LNCaP clone FGC (cell line): ENCODE data around the gene HFE.
"Not testable (repeated sequence)": the region's sequence is repeated elsewhere in the genome, so short reads cannot be mapped to it uniquely, and the experiment has no call there.

Experiments used
- DNase-seq: peaks from one replicate; pipeline ENCODE4 v3.0.0-alpha.2; 2011; ENCODE audit warnings: low read depth
- H3K4me3 ChIP-seq: 2 replicates; pipeline ENCODE4 v1.5.1; 2011; ENCODE audit warnings: mild to moderate bottlenecking, low read depth, low read length, control low read depth
- TF ChIP-seq, protein P1 (sequence below): IDR thresholded peaks from 2 replicates; pipeline ENCODE4 v1.5.1; 2012; ENCODE audit warnings: mild to moderate bottlenecking; ENCODE audit not compliant: control insufficient read depth, insufficient read depth; ENCODE audit errors: extremely low read depth

The HFE gene

DNA sequence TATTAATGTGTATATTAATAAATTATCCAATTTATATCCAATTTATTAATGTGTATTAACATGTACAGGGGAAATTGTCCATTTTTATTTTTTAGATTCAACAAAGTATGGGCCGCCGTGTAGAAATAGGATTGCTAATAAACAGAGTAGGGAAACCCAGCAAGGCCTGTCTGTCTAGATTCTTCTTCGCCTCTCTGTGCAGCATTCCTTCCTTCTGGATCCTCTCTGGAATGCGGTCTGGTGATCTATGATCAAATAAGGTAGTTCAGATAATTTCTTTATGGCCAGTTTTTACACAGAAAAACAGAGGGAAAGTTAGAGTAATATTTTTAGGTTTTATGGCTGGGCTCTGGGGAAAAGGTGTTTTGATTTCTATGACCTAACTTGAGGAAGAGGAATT, 19.9 kb upstream of the HFE start:
- TF ChIP-seq, protein P1, sequence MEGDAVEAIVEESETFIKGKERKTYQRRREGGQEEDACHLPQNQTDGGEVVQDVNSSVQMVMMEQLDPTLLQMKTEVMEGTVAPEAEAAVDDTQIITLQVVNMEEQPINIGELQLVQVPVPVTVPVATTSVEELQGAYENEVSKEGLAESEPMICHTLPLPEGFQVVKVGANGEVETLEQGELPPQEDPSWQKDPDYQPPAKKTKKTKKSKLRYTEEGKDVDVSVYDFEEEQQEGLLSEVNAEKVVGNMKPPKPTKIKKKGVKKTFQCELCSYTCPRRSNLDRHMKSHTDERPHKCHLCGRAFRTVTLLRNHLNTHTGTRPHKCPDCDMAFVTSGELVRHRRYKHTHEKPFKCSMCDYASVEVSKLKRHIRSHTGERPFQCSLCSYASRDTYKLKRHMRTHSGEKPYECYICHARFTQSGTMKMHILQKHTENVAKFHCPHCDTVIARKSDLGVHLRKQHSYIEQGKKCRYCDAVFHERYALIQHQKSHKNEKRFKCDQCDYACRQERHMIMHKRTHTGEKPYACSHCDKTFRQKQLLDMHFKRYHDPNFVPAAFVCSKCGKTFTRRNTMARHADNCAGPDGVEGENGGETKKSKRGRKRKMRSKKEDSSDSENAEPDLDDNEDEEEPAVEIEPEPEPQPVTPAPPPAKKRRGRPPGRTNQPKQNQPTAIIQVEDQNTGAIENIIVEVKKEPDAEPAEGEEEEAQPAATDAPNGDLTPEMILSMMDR, result no peak
- H3K4me3 ChIP-seq, result no peak overlapping the region
- DNase-seq, result no peak

DNA sequence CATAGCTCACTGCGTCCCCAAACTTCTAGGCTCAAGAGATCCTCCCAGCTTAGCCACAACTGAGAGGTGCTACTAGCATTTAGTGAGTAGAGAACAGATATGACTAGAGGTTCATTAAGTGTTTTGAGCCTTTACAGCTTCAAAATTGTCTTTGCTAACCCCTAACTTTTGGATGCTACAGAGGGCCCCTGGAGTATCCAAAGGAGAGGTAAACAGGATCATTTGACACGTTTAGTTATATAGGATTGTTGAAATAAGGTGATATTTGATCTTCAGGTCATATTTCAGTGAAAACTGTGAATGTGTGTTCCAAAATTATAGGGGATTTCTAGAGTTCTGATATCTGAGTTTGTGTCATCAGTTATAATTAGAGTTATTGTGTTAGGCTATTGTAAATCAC, 19.2 kb upstream of the HFE start:
- H3K4me3 ChIP-seq, result no peak overlapping the region
- TF ChIP-seq, protein P1, result no peak
- DNase-seq, result no peak

DNA sequence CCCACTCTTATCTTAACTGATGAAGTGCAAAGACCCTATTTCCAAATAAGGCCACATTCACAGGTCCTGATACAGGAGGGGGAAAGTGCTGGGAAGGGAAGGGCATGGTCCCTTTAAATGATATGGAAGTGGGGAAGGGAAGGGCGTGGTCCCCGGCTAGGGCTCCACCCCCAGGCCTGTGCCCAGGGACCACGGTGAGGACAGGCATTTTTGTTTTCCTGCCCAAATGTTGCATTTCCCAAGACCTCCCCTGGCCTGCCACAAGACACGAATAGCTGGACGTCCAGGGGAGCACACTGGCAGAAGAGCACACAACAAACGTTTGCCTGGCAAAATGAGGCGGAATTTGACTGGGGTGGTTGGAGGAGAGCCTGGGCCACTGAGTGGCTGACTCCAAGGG, 16.1 kb upstream of the HFE start:
- TF ChIP-seq, protein P1, result no peak
- no peak for DNase-seq
- no peak overlapping the region for H3K4me3 ChIP-seq

DNA sequence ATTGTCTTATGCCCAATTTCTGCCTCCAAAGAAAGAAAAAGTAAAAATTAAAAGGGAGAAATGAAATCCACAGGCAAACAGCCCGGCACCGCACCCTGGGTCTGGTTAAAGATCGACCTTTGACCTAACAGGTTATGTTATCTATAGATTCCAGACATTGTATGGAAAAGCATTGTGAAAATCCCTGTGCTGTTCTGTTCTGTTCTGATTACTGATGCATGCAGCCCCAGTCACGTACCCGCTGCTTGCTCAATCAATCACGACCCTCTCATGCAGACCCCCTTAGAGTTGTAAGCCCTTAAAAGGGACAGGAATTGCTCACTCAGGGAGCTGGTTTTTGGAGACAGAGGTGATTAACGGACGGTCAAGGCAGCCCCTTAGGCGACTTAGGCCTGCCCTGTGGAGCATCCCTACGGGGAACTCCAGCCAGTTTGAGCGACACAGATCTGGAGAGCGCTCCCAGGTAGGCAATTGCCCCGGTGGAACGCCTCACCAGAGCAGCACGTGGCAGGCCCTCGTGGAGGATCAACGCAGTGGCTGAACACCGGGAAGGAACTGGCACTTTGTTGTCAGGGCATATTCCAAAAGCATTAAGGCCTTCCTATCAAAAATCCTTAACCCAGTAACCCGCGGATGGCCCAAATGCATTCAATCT, 12.0 kb upstream of the HFE start:
- DNase-seq, result no peak
- TF ChIP-seq, protein P1, result no peak
- no peak overlapping the region for H3K4me3 ChIP-seq

DNA sequence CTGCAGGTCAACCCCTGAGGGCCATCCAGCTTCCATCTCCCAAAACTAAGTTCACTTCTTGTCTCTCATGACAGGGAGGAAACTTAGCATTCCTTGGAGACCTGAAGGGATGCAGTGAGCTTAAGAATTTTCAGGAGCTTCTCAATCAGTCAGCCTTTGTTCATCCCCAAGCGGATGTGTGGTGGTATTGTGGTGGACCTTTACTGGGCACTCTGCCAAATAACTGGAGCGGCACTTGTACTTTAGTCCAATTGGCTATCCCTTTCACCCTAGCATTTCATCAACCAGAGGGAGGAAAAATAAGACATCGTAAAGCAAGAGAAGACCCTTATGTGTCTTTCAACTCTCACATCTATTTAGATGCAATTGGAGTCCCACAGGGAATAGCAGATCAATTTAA, 9.2 kb upstream of the HFE start:
- H3K4me3 ChIP-seq, DNase-seq: not testable (repeated sequence)

DNA sequence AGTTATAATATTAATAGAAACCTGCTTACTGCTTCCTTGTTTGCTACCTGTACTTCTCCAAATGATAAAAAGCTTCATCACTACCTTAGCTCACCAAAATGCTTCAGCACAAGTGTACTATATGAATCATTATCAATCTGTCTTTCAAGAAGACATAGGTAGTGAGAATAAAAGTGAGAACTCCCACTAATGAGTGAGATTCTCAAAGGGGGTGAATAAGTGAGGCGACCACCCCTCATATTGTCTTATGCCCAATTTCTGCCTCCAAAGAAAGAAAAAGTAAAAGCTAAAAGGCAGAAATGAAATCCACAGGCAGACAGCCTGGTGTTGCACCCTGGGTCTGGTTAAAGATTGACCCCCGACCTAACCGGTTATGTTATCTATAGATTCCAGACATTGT, 6.1 kb upstream of the HFE start:
- not testable (repeated sequence) for H3K4me3 ChIP-seq, DNase-seq

DNA sequence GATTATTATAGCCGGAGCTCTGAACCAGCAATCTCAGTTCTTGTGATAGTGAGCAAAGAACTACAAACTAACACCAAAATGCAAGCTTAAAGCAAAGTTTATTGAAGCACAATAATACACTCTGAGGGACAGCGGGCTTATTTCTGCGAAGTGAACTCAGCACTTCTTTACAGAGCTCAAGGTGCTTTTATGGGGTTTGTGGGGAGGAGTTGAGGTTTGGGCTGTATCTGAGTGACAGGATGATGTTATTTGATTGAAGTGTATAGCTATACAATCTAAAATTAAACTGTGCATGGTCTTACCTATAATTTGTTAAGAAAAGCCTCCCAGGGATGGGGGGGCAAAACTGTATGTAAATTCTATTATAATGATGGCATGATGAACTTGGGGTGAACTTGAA, 1.0 kb upstream of the HFE start:
- DNase-seq, result no peak
- TF ChIP-seq, protein P1, result no peak
- H3K4me3 ChIP-seq, result no peak overlapping the region

DNA sequence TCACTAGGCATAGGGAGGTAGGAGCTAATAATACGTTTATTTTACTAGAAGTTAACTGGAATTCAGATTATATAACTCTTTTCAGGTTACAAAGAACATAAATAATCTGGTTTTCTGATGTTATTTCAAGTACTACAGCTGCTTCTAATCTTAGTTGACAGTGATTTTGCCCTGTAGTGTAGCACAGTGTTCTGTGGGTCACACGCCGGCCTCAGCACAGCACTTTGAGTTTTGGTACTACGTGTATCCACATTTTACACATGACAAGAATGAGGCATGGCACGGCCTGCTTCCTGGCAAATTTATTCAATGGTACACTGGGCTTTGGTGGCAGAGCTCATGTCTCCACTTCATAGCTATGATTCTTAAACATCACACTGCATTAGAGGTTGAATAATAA, 1.1 kb downstream of the HFE start:
- H3K4me3 ChIP-seq, result no peak overlapping the region
- TF ChIP-seq, protein P1, result no peak
- DNase-seq, result no peak
